GM21825 (cell line): ENCODE results near the gene OR5T2.
"Not testable (repeated sequence)": the region's sequence is repeated elsewhere in the genome, so short reads cannot be mapped to it uniquely, and the experiment has no call there.

Source experiments
- ATAC-seq: cut with Tn5 transposase; IDR thresholded peaks from one replicate; pipeline ENCODE4 v1.9.1; 2021; ENCODE audit warnings: mild to moderate bottlenecking, moderate library complexity; ENCODE audit not compliant: unreplicated experiment

Gene OR5T2

DNA sequence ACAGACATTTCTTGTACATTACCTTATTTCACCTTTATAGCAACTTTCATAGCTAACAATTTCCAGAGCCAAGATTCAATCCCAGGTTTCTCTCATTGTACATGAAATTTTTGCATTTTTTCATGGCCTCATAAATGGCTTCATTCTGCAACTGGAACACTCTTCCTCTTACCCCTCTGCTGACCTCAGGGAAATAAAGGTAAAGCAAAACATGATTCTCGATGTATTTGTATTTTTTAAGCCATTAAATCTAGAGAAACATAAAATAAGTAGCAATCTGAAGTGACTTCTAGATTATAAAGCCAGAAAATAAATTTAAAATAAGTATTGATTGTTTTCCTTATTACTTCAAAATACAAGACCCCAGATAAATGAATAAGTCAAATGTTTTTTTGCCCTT lies at the start of gene OR5T2:
OR5T2 (minus strand) TSS at position 101 of the 400 bp plus-strand sequence. CDS start 1,193 bp downstream, outside the sequence.
- no peak for ATAC-seq

GRCh38 chr11:56273854-56274253 lies 39.8 kb upstream of the OR5T2 start, which contains the start of gene OR5T1:
TSS of gene OR5T1 (plus strand) at chr11:56274154. CDS start at chr11:56275639, 1,485 bp downstream.
- ATAC-seq, result no peak

- no peak for ATAC-seq
Measured at GRCh38 chr11:56271092-56271491, 37.0 kb upstream of the OR5T2 start.

- ATAC-seq, result no peak
Measured at GRCh38 chr11:56251954-56252353, 17.9 kb upstream of the OR5T2 start, which contains the start of gene OR5T3. TSS of gene OR5T3 (plus strand) at chr11:56252254. CDS start at chr11:56252254, 0 bp downstream.

DNA sequence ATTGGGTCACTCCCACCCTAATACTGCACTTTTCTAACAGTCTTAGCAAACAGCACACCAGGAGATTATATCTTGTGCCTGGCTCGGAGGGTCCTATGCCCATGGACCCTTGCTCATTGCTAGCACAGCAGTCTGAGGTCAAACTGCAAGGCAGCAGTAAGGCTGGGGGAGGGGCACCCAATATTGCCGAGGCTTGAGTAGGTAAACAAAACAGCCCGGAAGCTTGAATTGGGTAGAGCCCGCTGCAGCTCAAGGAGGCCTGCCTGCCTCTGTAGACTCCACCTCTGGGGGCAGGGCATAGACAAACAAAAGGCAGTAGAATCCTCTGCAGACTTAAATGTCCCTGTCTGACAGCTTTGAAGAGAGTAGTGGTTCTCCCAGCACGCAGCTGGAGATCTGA lies 14.3 kb downstream of the OR5T2 start:
- not testable (repeated sequence) for ATAC-seq

GRCh38 chr11:56214537-56214936 lies 19.5 kb downstream of the OR5T2 start:
- ATAC-seq, result no peak

GRCh38 chr11:56207790-56208189 lies 26.3 kb downstream of the OR5T2 start:
- no peak for ATAC-seq

- ATAC-seq, result no peak
Measured at GRCh38 chr11:56197367-56197766, 36.7 kb downstream of the OR5T2 start.

- no peak for ATAC-seq
Measured at GRCh38 chr11:56196705-56197104, 37.4 kb downstream of the OR5T2 start.

GRCh38 chr11:56188602-56189001 lies 45.5 kb downstream of the OR5T2 start:
- no peak for ATAC-seq

DNA sequence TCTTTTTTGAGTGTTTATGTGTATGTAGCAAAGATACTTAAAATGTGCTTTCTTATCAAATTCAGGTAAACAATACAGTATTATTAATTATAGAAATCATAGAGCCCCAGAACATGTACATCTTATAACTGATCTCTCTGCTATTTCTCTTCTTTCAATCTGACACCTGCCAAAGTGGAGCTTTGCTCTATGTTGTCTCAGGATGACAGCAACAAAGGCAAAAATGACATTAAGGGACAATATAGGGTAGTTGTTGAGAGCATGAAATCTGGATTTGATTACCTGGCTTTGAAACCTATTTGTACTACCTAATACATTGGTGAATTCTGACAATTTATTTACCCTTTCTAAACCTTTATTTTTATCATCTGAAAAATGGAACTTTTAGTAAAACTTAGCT lies 50.6 kb downstream of the OR5T2 start:
- ATAC-seq, result no peak
